Natural killer cell (primary cell): Measurements from ENCODE around the gene SH3PXD2A. TPM values are rescaled to one million over a fixed set of nuclear protein-coding genes. Genes with fewer than 3 reads are reported as not detected.

ENCODE experiments used
- ATAC-seq, 3 donors: fragments of 150-1000 bp in 2 of 3; fragments of 200-7000 bp in 1 of 3; cut with Tn5 transposase; 1 replicate in 1 of 3; 2 replicates in 2 of 3; pipeline ENCODE4 v1.10.0; 2021; ENCODE audit warnings: mild to moderate bottlenecking in 2 of 3, moderate library complexity in 2 of 3
- DNase-seq, 2 donors: peaks; one replicate each; pipeline versions ENCODE4 v3.0.0 to v3.0.0-alpha.2; 2013 to 2021; ENCODE audit warnings: mixed read lengths in 1 of 2
- H3K27ac ChIP-seq: one replicate; pipeline ENCODE4 v1.5.1; 2013; ENCODE audit warnings: mild to moderate bottlenecking, low read length
- H3K27me3 ChIP-seq: one replicate; pipeline ENCODE4 v1.6.1; 2013; ENCODE audit warnings: low read length; ENCODE audit not compliant: control insufficient read depth, insufficient read depth
- H3K36me3 ChIP-seq: one replicate; pipeline ENCODE4 v1.6.1; 2013; ENCODE audit warnings: low read length; ENCODE audit not compliant: control insufficient read depth, insufficient read depth
- H3K4me1 ChIP-seq: one replicate; pipeline ENCODE4 v1.6.1; 2013; ENCODE audit warnings: low read length; ENCODE audit not compliant: control insufficient read depth, insufficient read depth
- H3K4me3 ChIP-seq: one replicate; pipeline ENCODE4 v1.5.1; 2013; ENCODE audit warnings: low read length
- H3K9me3 ChIP-seq: one replicate; pipeline ENCODE4 v1.6.1; 2013; ENCODE audit warnings: low read length; ENCODE audit not compliant: control insufficient read depth, insufficient read depth
- H3K27ac Mint-ChIP-seq, 2 donors: one replicate each; pipeline ENCODE4 v1.8.0; 2022; ENCODE audit warnings: mild to moderate bottlenecking in 2 of 2, mixed read lengths in 2 of 2, moderate library complexity in 1 of 2
- H3K27me3 Mint-ChIP-seq, 2 donors: one replicate each; pipeline ENCODE4 v1.8.0; 2022; ENCODE audit warnings: low read depth in 2 of 2, mixed read lengths in 2 of 2
- H3K36me3 Mint-ChIP-seq: one replicate; pipeline ENCODE4 v1.8.0; 2022; ENCODE audit warnings: mixed read lengths
- H3K4me1 Mint-ChIP-seq, 2 donors: one replicate each; pipeline ENCODE4 v1.8.0; 2022; ENCODE audit warnings: mixed read lengths in 2 of 2
- H3K4me3 Mint-ChIP-seq: one replicate; pipeline ENCODE4 v1.8.0; 2022; ENCODE audit warnings: mild to moderate bottlenecking, moderate library complexity, mixed read lengths
- H3K9me3 Mint-ChIP-seq, 2 donors: one replicate each; pipeline ENCODE4 v1.8.0; 2022; ENCODE audit warnings: mixed read lengths in 2 of 2
- WGBS: methylation state at CpG from one replicate; pipeline ENCODE4 v1.1.7; 2013; ENCODE audit warnings: missing lambda C conversion rate; ENCODE audit not compliant: insufficient coverage; 5-methylcytosine and 5-hydroxymethylcytosine counted together
- intact Hi-C: fragments of 100-400 bp; cut with micrococcal nuclease; formaldehyde crosslinking; loops from one replicate; pipeline ENCODE4 v1.14.2; 2022
- total RNA-seq, 4 donors: library from RNA; stranded (reverse); fragments of 120-200 nt in 1 of 4; gene quantifications; one replicate each; pipeline versions ENCODE4 v1.2.3 to v1.2.4, GENCODE V29; 2013 to 2022
- TF ChIP-seq, protein P1 (sequence below): fragments of 200-600 bp; IDR thresholded peaks from one replicate; pipeline ENCODE4 v1.8.0; 2022; ENCODE audit warnings: antibody characterized with exemption

SH3PXD2A gene
- total RNA-seq, 3 donors from 2014 or later (not counting 1 experiment from before 2014, with no cell fraction given): 3.3 to 7.0 (median 4.9) TPM

DNA sequence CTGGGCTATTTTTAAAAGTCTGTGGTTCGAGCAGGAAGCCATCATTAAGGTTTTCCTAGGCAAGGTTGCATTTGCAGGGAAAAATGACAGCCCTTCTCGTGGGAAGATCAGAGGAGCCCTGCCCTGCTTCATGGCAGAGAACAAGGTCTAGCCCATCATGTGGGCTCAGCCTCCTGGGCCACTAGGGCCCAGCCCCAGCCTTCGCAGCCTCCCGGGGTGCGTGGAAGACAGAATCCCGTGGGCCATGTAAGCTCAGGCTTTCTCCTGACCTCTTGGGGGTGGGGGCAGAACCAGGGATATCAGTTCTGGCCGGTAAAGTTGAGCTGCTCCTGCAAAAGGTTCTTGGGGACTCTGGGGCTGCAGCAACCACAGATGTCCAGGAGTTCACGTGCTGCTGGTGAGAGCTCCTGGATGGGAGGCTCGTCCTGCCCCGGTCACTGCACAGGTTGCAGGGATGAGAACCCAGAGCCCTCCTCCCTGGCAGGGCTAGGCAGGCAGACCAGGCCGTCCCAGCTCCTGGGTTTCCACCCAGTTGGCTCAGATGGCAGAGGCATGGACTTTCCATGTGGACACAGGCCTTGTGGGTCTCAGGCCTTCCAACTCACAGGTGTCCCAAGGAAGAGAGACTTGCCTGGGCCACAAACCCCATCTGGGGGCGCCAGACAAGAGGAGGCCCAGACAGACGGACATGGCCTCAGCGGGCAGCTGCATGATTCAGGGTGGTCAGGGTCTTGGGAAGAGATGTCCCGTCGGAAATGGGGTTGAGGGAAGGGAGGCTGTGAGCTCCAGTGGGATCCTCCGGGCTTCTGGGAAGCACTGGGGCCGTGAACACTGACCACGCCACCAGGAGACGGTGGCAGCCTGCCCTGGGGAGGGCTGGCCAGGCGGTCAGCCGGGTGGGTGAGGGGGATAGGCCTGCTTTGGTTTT lies 235.7 kb downstream of the SH3PXD2A start:
- no peaks in the 10 kb centered on the region for H3K36me3 Mint-ChIP-seq
- TF ChIP-seq, protein P1, sequence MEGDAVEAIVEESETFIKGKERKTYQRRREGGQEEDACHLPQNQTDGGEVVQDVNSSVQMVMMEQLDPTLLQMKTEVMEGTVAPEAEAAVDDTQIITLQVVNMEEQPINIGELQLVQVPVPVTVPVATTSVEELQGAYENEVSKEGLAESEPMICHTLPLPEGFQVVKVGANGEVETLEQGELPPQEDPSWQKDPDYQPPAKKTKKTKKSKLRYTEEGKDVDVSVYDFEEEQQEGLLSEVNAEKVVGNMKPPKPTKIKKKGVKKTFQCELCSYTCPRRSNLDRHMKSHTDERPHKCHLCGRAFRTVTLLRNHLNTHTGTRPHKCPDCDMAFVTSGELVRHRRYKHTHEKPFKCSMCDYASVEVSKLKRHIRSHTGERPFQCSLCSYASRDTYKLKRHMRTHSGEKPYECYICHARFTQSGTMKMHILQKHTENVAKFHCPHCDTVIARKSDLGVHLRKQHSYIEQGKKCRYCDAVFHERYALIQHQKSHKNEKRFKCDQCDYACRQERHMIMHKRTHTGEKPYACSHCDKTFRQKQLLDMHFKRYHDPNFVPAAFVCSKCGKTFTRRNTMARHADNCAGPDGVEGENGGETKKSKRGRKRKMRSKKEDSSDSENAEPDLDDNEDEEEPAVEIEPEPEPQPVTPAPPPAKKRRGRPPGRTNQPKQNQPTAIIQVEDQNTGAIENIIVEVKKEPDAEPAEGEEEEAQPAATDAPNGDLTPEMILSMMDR: no peak
- H3K27me3 Mint-ChIP-seq: no peaks in the 10 kb centered on the region
- Histone ChIP-seq H3K27me3 (no peaks in the 10 kb centered on the region), H3K4me1 (no peaks in the 10 kb centered on the region), H3K4me3 (no peak overlapping the region), H3K9me3 (no peaks in the 10 kb centered on the region), H3K27ac (no peak overlapping the region), H3K36me3 (no peaks in the 10 kb centered on the region)
- no peaks in the 10 kb centered on the region for H3K4me1 Mint-ChIP-seq
- H3K27ac Mint-ChIP-seq: no peak overlapping the region
- no peak overlapping the region for H3K4me3 Mint-ChIP-seq
- ATAC-seq (no peak), DNase-seq (no peak)
- intact Hi-C loops: no loop called here
- H3K9me3 Mint-ChIP-seq: no peaks in the 10 kb centered on the region
- 92% methylated on average over 20 of the region's 22 CpGs for WGBS

DNA sequence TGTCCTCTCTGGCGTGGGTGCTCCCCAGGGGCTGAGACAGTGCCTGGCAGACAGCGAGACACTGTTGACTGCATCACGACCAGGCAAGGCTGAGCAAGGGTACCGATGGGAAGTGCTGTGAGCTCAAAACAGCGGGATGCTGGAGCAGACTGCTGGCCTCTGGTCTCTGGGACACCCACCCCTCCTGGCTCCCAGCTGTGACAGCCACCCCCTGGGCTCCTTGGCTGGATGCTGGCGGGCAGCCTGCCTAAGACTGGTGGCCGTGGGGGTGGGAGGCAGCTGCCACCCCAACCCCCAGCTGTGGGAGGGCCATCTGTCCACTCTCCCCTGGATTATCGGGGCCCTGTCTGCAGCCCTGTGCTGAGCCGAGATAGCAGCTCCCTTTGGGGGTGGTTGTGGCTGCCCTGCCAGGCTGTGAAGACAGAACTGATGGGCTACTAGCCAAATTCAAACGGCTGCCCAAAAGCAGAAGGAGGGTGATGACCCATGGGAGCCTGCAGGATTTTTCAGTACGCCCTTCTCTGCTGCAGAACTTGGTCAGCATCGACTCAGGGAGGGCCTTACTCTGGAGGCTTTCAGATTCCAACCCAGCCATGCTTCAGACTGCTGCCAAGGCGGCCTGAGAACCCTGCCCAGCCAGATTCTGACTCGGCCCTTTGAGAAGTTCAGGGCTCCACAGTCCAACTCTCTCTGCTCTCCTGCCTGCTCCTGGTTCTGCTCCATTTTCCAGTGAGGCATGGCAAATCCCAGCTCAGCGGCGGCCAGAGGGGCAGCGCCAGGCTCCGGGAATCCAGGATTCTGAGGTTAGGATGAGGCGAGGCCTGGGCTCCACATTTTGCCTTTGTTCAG lies 236.6 kb downstream of the SH3PXD2A start:
- Mint-ChIP-seq H3K9me3 (no peaks in the 10 kb centered on the region), H3K4me1 (no peaks in the 10 kb centered on the region), H3K27ac (no peak overlapping the region), H3K36me3 (no peaks in the 10 kb centered on the region), H3K27me3 (no peaks in the 10 kb centered on the region), H3K4me3 (no peak overlapping the region)
- no peak overlapping the region for H3K27ac ChIP-seq
- H3K9me3 ChIP-seq: no peaks in the 10 kb centered on the region
- H3K4me3 ChIP-seq: no peak overlapping the region
- no peak for ATAC-seq
- TF ChIP-seq, protein P1: no peak
- DNase-seq: no peak
- no peaks in the 10 kb centered on the region for H3K36me3 ChIP-seq
- no peaks in the 10 kb centered on the region for H3K27me3 ChIP-seq
- H3K4me1 ChIP-seq: no peaks in the 10 kb centered on the region
- 82% methylated on average over 19 of the region's 19 CpGs for WGBS
- intact Hi-C loops: no loop called here

DNA sequence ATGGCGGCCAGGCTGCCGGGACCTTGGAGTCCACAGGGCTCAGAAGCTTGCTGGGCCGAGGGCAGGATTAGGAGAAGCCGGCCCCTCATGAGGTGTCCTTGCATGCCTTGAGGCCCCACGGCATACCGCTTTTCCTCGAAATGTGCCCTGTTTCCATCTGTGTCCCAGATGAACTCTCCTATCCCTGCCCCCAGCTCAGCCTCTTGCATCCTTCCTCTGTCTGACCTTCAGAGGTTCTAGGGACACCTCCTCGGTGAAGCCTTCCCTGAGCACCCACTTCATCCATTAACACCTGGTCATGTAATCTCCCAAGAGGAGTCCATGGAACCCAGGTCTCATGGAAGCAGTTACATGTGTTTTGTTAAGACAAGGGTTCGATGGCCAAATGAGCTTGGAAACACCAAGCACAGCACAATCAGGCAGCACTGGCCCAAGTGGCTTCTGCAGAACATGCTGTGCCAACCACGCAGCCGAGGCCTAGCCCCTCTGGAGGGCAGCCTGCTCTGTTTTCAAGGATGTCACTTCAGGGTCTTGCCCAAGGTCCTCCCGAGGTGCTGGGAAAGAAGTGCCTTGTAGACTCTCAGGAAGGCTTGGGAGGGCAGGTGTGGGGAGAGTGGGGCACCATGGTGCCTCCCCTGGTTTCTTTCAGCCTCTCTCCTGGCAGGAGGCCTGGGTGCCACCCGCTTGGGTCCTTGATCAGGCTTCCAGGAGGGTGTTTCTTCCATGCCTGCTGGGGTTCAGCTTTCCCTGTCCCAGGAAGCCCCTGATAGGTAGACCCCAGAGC lies 237.6 kb downstream of the SH3PXD2A start:
- Mint-ChIP-seq H3K4me3 (no peak overlapping the region), H3K4me1 (no peaks in the 10 kb centered on the region), H3K27ac (no peak overlapping the region), H3K9me3 (no peaks in the 10 kb centered on the region), H3K27me3 (no peaks in the 10 kb centered on the region), H3K36me3 (no peaks in the 10 kb centered on the region)
- 95% methylated on average over 13 of the region's 13 CpGs for WGBS
- Histone ChIP-seq H3K27me3 (no peaks in the 10 kb centered on the region), H3K9me3 (no peaks in the 10 kb centered on the region), H3K36me3 (no peaks in the 10 kb centered on the region), H3K4me1 (no peaks in the 10 kb centered on the region), H3K4me3 (no peak overlapping the region), H3K27ac (no peak overlapping the region)
- intact Hi-C loops: no loop called here
- TF ChIP-seq, protein P1: no peak
- DNase-seq (no peak), ATAC-seq (no peak)
